Activated effector memory CD4-positive, alpha-beta T cell treated with Interleukin-2 at 50 U/mL for 16 hours (primary cell): ENCODE measurements around the gene FOXK1.

Experiments used
- DNase-seq: peaks from one replicate; pipeline ENCODE4 v3.0.0-alpha.2; 2020

The FOXK1 gene

GRCh38 chr7:4745971-4746919, 64.2 kb downstream of the FOXK1 start:
- no peak for DNase-seq

- DNase-seq = no peak
These were observed 64.9 kb downstream of the FOXK1 start for GRCh38 chr7:4747013-4747412.

- DNase-seq = no peak
These were observed 65.7 kb downstream of the FOXK1 start for GRCh38 chr7:4747746-4748145.

GRCh38 chr7:4748231-4748681, 66.2 kb downstream of the FOXK1 start:
- no peak for DNase-seq

GRCh38 chr7:4749363-4749762, 67.3 kb downstream of the FOXK1 start:
- no peak for DNase-seq

GRCh38 chr7:4749798-4750197, 67.7 kb downstream of the FOXK1 start:
- DNase-seq = no peak

GRCh38 chr7:4751398-4751947, 69.4 kb downstream of the FOXK1 start:
- no peak for DNase-seq

GRCh38 chr7:4753598-4754432, 71.7 kb downstream of the FOXK1 start:
- peak; percentile 71 for DNase-seq

- DNase-seq = no peak
These were observed 72.4 kb downstream of the FOXK1 start for GRCh38 chr7:4754433-4755010.

- DNase-seq = no peak
These were observed 73.0 kb downstream of the FOXK1 start for GRCh38 chr7:4755045-4755444.

- no peak for DNase-seq
These were observed 76.0 kb downstream of the FOXK1 start for GRCh38 chr7:4758111-4758510.

GRCh38 chr7:4758791-4759190, 76.7 kb downstream of the FOXK1 start:
- DNase-seq = no peak

GRCh38 chr7:4759211-4759610, 77.1 kb downstream of the FOXK1 start:
- no peak for DNase-seq

GRCh38 chr7:4760952-4761351, 78.9 kb downstream of the FOXK1 start:
- no peak for DNase-seq

- DNase-seq = no peak
These were observed 80.3 kb downstream of the FOXK1 start for GRCh38 chr7:4762121-4763055.

GRCh38 chr7:4763091-4763793, 81.1 kb downstream of the FOXK1 start:
- DNase-seq = no peak

GRCh38 chr7:4763794-4764185, 81.7 kb downstream of the FOXK1 start:
- no peak for DNase-seq

- DNase-seq = no peak
These were observed 82.4 kb downstream of the FOXK1 start for GRCh38 chr7:4764402-4765007.

- no peak for DNase-seq
These were observed 83.8 kb downstream of the FOXK1 start for GRCh38 chr7:4765776-4766490.
